ENCODE data around the gene SMIM17.

SMIM17 gene

GRCh38 chr19:56678205-56678604, 35.2 kb downstream of the SMIM17 start:
- H3K27me3 ChIP-seq (ENCODE audit: insufficient read depth, low read length), result no peaks in the 10 kb centered on the region
- peaks cover 15% of the 10 kb centered on the region for H3K9me3 ChIP-seq (ENCODE audit: insufficient read depth, low read depth, low read length)
- no peak overlapping the region for H3K27ac ChIP-seq (ENCODE audit: low read depth, low read length)
- H3K14ac ChIP-seq (ENCODE audit: low read length), result no peak overlapping the region
- DNase-seq, result no peak
- no peak overlapping the region for H2BK120ac ChIP-seq (ENCODE audit: insufficient read depth, low read length, poor library complexity)
- H3K18ac ChIP-seq (ENCODE audit: low read length), result no peak overlapping the region
- no peak overlapping the region for H2BK12ac ChIP-seq (ENCODE audit: low read length)
- no peak overlapping the region for H3K23ac ChIP-seq (ENCODE audit: low read length)
- H4K91ac ChIP-seq (ENCODE audit: low read depth, low read length), result no peak overlapping the region
- no peaks in the 10 kb centered on the region for H3K4me1 ChIP-seq (ENCODE audit: control insufficient read depth in 1 of 2, insufficient read depth in 2 of 2, low read length in 2 of 2)
- no peak overlapping the region for H3K4me2 ChIP-seq (ENCODE audit: low read length)
- no peak overlapping the region for H4K8ac ChIP-seq (ENCODE audit: low read depth, low read length)
- WGBS (ENCODE audit: extremely low coverage, insufficient coverage, insufficient read length), result no CpG with 5 or more reads among the region's 8 CpGs
- H2AK5ac ChIP-seq (ENCODE audit: low read length), result no peak overlapping the region
- H3K4me3 ChIP-seq (ENCODE audit: low read depth, low read length), result no peak overlapping the region
- no peak overlapping the region for H2AFZ ChIP-seq (ENCODE audit: insufficient read depth, low read length, poor library complexity)
- H3K79me1 ChIP-seq (ENCODE audit: low read length), result no peaks in the 10 kb centered on the region
- H3K79me2 ChIP-seq (ENCODE audit: control insufficient read depth, insufficient read depth, low read length, poor library complexity), result no peaks in the 10 kb centered on the region
- no peak overlapping the region for H3K9ac ChIP-seq (ENCODE audit: low read length)
- no peak overlapping the region for H4K12ac ChIP-seq (ENCODE audit: low read depth, low read length)
- H3K4ac ChIP-seq (ENCODE audit: low read depth, low read length), result no peak overlapping the region
- H3K36me3 ChIP-seq (ENCODE audit: control insufficient read depth in 1 of 2, insufficient read depth in 2 of 2, low read length in 2 of 2), result no peaks in the 10 kb centered on the region
- H2BK5ac ChIP-seq (ENCODE audit: low read depth, low read length, poor library complexity), result no peak overlapping the region

- Histone ChIP-seq H3K79me2 (ENCODE audit: control insufficient read depth, insufficient read depth, low read length, poor library complexity) (no peaks in the 10 kb centered on the region), H3K23ac (ENCODE audit: low read length) (no peak overlapping the region), H2AFZ (ENCODE audit: insufficient read depth, low read length, poor library complexity) (no peak overlapping the region), H3K14ac (ENCODE audit: low read length) (no peak overlapping the region), H3K4me1 (ENCODE audit: control insufficient read depth in 1 of 2, insufficient read depth in 2 of 2, low read length in 2 of 2) (no peaks in the 10 kb centered on the region), H4K8ac (ENCODE audit: low read depth, low read length) (no peak overlapping the region), H3K18ac (ENCODE audit: low read length) (no peak overlapping the region), H3K4me3 (ENCODE audit: low read depth, low read length) (no peak overlapping the region), H3K9me3 (ENCODE audit: insufficient read depth, low read depth, low read length) (peaks cover 13% of the 10 kb centered on the region), H4K91ac (ENCODE audit: low read depth, low read length) (no peak overlapping the region), H3K79me1 (ENCODE audit: low read length) (no peaks in the 10 kb centered on the region), H4K12ac (ENCODE audit: low read depth, low read length) (no peak overlapping the region), H3K9ac (ENCODE audit: low read length) (no peak overlapping the region), H2BK12ac (ENCODE audit: low read length) (no peak overlapping the region), H3K4ac (ENCODE audit: low read depth, low read length) (no peak overlapping the region), H3K27ac (ENCODE audit: low read depth, low read length) (no peak overlapping the region), H3K27me3 (ENCODE audit: insufficient read depth, low read length) (no peaks in the 10 kb centered on the region), H2AK5ac (ENCODE audit: low read length) (no peak overlapping the region), H3K4me2 (ENCODE audit: low read length) (no peak overlapping the region), H2BK120ac (ENCODE audit: insufficient read depth, low read length, poor library complexity) (no peak overlapping the region), H3K36me3 (ENCODE audit: control insufficient read depth in 1 of 2, insufficient read depth in 2 of 2, low read length in 2 of 2) (no peaks in the 10 kb centered on the region), H2BK5ac (ENCODE audit: low read depth, low read length, poor library complexity) (no peak overlapping the region)
- WGBS (ENCODE audit: extremely low coverage, insufficient coverage, insufficient read length), result no CpG with 5 or more reads among the region's 8 CpGs
- DNase-seq, result no peak
These were observed 38.7 kb downstream of the SMIM17 start for GRCh38 chr19:56681702-56682101.

DNA sequence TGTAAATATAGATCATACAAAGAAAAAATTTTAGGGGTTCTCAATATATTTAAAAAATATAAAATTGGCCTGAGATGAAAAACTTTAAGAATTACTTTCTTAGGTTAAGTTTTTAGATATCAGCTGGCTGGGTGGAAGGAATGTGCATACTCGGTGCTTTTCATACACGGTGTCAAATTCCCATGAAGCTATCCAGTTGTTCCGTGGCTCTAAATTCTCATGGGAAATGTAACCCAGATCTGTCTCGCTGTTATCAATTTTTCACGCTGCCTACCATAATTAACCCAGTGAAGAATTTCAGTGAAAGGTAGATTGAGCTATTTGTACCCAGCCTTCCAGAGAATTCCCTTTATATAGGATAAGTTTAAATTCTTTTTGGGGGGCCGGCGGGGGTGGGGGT, 40.2 kb downstream of the SMIM17 start:
- Histone ChIP-seq H3K4me1 (ENCODE audit: control insufficient read depth in 1 of 2, insufficient read depth in 2 of 2, low read length in 2 of 2) (no peaks in the 10 kb centered on the region), H2BK120ac (ENCODE audit: insufficient read depth, low read length, poor library complexity) (no peak overlapping the region), H4K91ac (ENCODE audit: low read depth, low read length) (no peak overlapping the region), H2BK5ac (ENCODE audit: low read depth, low read length, poor library complexity) (no peak overlapping the region), H3K9ac (ENCODE audit: low read length) (no peak overlapping the region), H3K9me3 (ENCODE audit: insufficient read depth, low read depth, low read length) (peaks cover 14% of the 10 kb centered on the region), H2AK5ac (ENCODE audit: low read length) (no peak overlapping the region), H3K79me1 (ENCODE audit: low read length) (no peaks in the 10 kb centered on the region), H3K14ac (ENCODE audit: low read length) (no peak overlapping the region), H3K36me3 (ENCODE audit: control insufficient read depth in 1 of 2, insufficient read depth in 2 of 2, low read length in 2 of 2) (no peaks in the 10 kb centered on the region), H3K23ac (ENCODE audit: low read length) (no peak overlapping the region), H4K8ac (ENCODE audit: low read depth, low read length) (no peak overlapping the region), H2AFZ (ENCODE audit: insufficient read depth, low read length, poor library complexity) (no peak overlapping the region), H3K4me3 (ENCODE audit: low read depth, low read length) (no peak overlapping the region), H3K79me2 (ENCODE audit: control insufficient read depth, insufficient read depth, low read length, poor library complexity) (no peaks in the 10 kb centered on the region), H4K12ac (ENCODE audit: low read depth, low read length) (no peak overlapping the region), H3K27me3 (ENCODE audit: insufficient read depth, low read length) (no peaks in the 10 kb centered on the region), H2BK12ac (ENCODE audit: low read length) (no peak overlapping the region), H3K4ac (ENCODE audit: low read depth, low read length) (no peak overlapping the region), H3K18ac (ENCODE audit: low read length) (no peak overlapping the region), H3K4me2 (ENCODE audit: low read length) (no peak overlapping the region), H3K27ac (ENCODE audit: low read depth, low read length) (no peak overlapping the region)
- no CpG with 5 or more reads among the region's 7 CpGs for WGBS (ENCODE audit: extremely low coverage, insufficient coverage, insufficient read length)
- no peak for DNase-seq

DNA sequence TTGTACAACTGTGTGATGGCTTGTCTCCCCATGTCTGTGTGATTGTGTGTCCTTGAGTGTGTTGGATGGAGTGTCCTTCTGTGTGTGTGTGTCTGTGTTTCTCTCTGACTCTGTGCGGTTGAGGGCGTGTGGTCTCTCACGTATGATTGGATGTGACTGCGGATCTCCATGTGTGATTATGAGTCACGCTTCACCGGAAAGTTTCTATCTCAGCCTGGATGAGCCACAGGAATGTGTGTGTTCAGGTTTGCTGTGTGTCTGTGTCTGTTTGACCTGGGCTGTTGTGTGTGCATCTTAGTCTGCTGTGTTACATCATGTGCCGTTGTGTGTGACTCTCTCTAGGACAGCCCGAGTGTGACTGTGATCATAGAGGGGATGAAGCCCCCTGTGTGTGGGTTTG, 44.1 kb downstream of the SMIM17 start:
- Histone ChIP-seq H4K91ac (ENCODE audit: low read depth, low read length) (no peak overlapping the region), H3K27ac (ENCODE audit: low read depth, low read length) (no peak overlapping the region), H2AFZ (ENCODE audit: insufficient read depth, low read length, poor library complexity) (no peak overlapping the region), H3K9me3 (ENCODE audit: insufficient read depth, low read depth, low read length) (peaks cover 10% of the 10 kb centered on the region), H4K12ac (ENCODE audit: low read depth, low read length) (no peak overlapping the region), H3K18ac (ENCODE audit: low read length) (no peak overlapping the region), H3K14ac (ENCODE audit: low read length) (no peak overlapping the region), H2AK5ac (ENCODE audit: low read length) (no peak overlapping the region), H3K4me1 (ENCODE audit: control insufficient read depth in 1 of 2, insufficient read depth in 2 of 2, low read length in 2 of 2) (no peaks in the 10 kb centered on the region), H3K27me3 (ENCODE audit: insufficient read depth, low read length) (no peaks in the 10 kb centered on the region), H3K79me2 (ENCODE audit: control insufficient read depth, insufficient read depth, low read length, poor library complexity) (no peaks in the 10 kb centered on the region), H2BK120ac (ENCODE audit: insufficient read depth, low read length, poor library complexity) (no peak overlapping the region), H2BK12ac (ENCODE audit: low read length) (no peak overlapping the region), H3K4me3 (ENCODE audit: low read depth, low read length) (no peak overlapping the region), H3K9ac (ENCODE audit: low read length) (no peak overlapping the region), H3K79me1 (ENCODE audit: low read length) (no peaks in the 10 kb centered on the region), H3K4me2 (ENCODE audit: low read length) (no peak overlapping the region), H3K23ac (ENCODE audit: low read length) (no peak overlapping the region), H2BK5ac (ENCODE audit: low read depth, low read length, poor library complexity) (no peak overlapping the region), H4K8ac (ENCODE audit: low read depth, low read length) (no peak overlapping the region), H3K36me3 (ENCODE audit: control insufficient read depth in 1 of 2, insufficient read depth in 2 of 2, low read length in 2 of 2) (no peaks in the 10 kb centered on the region), H3K4ac (ENCODE audit: low read depth, low read length) (no peak overlapping the region)
- no peak for DNase-seq
- no CpG with 5 or more reads among the region's 8 CpGs for WGBS (ENCODE audit: extremely low coverage, insufficient coverage, insufficient read length)
